C4-2B (cell line): ENCODE results near the gene NFIA.
A peak's percentile ranks its signal among the peaks of the same experiment; 100 is the strongest.

Experiments
- H3K27ac ChIP-seq: fragments of 450-650 bp; 2 replicates; pipeline ENCODE4 v1.5.1; 2017
- ZFX ChIP-seq: fragments of 450-650 bp; IDR thresholded peaks from 2 replicates; pipeline ENCODE4 v1.6.1; 2017
- TF ChIP-seq, protein P1 (sequence below): fragments of 450-650 bp; conservative IDR thresholded peaks from 2 replicates; pipeline ENCODE4 v1.5.1; 2017; ENCODE audit warnings: mild to moderate bottlenecking

NFIA gene

DNA sequence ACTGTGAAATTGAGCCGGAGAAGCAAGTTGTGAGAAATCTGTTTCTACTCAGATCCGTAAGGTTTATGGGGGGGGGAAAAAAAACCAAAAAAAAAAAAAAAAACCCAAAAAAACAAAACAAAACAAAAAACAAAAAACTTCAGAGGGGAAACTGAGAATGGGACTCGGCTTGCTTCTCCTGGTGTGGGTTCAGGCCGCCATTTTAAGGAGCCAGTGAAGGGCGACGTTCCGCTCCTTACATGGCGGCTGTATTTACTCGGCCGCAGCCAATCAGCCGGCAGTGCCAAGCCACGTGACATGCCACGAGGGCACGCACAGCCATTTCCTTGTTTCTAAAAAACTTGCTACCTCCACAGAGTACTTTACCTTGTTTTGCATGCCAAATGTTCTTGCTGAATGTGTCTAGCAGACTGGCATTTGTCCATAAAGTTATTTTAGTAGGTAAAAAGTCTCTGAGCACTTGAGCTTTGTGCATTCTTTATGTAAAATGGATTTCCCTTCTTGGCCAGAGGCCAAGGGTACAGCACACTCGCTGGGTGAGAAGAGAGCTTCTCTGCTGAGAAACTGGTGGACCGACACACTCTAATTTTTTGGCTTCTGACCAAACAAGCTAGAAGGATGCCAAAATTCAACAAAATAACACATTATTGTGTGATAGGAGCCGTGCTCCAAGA, 101.8 kb downstream of the NFIA start:
- peak overlapping the region; percentile 74 for H3K27ac ChIP-seq
- no peak for TF ChIP-seq ZFX
- TF ChIP-seq, protein P1, sequence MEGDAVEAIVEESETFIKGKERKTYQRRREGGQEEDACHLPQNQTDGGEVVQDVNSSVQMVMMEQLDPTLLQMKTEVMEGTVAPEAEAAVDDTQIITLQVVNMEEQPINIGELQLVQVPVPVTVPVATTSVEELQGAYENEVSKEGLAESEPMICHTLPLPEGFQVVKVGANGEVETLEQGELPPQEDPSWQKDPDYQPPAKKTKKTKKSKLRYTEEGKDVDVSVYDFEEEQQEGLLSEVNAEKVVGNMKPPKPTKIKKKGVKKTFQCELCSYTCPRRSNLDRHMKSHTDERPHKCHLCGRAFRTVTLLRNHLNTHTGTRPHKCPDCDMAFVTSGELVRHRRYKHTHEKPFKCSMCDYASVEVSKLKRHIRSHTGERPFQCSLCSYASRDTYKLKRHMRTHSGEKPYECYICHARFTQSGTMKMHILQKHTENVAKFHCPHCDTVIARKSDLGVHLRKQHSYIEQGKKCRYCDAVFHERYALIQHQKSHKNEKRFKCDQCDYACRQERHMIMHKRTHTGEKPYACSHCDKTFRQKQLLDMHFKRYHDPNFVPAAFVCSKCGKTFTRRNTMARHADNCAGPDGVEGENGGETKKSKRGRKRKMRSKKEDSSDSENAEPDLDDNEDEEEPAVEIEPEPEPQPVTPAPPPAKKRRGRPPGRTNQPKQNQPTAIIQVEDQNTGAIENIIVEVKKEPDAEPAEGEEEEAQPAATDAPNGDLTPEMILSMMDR = no peak

DNA sequence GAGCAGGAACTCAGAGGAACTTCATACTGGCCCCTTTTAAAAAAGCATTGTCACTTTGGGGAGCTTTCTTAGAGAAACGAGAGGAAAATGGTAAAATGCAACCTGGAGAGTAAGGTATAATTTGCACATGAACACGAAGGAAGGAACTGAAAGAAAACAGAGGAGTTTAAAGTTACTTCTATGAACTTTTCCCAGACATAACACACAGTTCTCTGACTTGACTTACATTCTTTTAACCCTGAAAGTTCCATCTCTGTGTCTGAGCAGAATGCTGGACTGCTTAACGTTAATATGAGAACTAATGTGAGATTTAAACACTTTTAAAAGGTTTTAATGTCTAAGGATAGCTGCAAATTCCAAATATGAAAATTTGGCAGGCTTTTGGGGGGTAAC, 102.3 kb downstream of the NFIA start:
- TF ChIP-seq, protein P1 = no peak
- TF ChIP-seq ZFX = no peak
- peak overlapping the region; percentile 74 for H3K27ac ChIP-seq

DNA sequence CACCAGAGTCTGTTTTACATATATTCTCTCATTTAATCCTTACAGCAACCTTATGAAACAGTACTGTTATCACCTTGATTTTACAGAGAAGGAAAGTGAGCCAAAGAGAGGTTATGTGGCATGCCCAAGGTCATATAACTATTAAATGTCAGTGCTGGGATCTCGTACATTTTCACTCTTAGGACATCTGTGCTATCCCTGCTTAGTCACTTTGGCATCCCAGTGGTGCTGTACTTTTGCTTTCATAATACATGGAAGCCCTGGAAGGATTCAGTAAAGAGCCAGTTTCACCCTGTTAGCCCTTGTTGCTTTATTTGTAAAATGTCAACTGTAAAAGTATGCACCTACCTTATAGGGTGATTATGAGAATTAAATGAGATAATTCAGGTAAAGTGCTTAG, 104.4 kb downstream of the NFIA start:
- H3K27ac ChIP-seq = no peak overlapping the region
- TF ChIP-seq, protein P1 = no peak
- TF ChIP-seq ZFX = no peak

DNA sequence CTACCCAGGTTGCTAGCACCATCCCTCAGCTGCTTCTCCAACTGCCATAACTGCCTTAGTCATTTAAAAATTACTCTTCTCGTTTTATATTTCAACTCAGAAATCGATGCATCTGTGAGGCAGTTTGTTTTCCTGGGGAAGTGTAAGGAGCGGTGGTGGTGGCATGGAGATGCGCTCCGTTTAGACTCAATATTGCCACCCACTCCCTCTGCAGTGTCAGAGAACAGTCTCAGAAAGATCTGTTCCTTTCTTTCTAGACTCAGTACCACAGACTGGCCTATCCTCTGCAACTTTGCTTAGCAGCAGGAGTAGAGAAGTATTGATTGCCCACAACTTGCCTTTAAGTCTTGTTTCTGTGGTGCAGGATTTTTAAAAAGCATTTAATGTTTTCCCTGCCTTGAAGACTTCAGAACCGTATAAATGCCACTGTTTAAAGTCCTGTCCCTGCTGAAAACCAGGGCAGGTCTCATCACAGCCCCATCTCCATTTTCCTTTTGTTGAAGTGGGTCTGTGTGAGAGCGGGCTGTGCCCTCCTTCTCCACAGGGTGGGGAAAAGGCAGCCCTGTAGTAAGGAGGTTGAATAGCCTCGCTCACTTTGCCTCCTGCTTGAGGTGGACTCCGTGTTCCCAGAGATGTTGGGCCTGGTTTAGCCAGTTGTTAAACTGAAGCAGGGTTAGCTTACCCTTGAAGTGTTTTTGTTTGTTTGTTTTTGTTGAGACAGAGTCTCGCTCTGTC, 105.2 kb downstream of the NFIA start:
- H3K27ac ChIP-seq = peak overlapping the region; percentile 17
- no peak for TF ChIP-seq ZFX
- TF ChIP-seq, protein P1 = no peak

DNA sequence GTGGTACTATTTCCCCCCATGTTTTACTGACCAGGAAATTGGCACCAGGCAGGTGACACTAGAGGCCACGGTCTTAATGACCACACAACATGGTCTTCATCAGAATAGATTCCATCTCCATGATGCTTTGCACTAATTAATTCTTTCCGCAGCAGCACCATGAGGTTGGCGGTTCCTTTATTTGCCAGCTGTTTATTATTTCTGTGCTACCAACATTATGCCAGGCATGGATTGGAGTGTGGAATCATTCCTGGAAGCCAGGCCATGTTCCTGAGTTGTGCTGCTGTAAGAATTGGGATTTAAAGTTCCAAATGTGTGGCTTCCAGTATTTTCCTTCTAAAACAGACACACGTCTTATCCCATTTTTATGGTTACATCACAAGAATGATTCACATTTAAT, 107.8 kb downstream of the NFIA start:
- H3K27ac ChIP-seq = no peak overlapping the region
- TF ChIP-seq, protein P1 = no peak
- no peak for TF ChIP-seq ZFX

DNA sequence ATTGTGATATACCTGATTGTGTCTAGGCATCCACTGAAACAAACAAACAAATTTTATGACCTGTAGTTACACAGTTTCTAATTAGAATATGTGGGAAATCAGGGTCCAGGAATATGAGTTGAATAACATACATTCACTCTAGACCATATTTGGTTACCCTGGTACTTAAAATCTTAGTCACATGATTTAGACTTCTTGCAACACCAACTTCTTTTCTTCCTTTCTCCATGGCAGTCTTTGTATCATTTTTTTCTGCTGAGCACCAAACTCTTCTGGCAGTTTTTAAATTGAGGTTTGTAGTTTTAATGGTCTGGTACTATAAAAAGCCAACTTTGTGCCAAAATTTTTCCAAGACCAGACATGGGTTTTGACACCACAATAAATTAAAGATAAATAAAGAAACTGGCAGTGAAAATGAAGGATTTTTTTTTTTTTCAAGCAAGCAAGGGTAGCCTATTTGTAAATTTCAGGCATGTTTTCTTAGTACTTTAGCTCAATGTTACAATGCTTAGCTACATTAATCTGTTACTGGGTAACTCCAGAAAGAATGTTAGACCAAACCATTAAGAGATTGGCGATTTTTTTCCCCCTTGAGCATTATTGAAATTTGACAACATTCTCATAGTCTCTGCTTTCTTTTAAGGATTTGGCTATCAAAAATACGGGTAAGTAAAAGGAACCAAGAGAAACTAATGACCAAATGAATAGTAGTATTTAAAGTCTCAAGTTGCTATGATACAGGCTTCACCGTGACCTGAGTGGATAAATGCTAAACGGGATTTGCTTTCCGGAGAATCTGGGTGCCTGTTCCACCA, 108.5 kb downstream of the NFIA start:
- TF ChIP-seq, protein P1 = no peak
- no peak for TF ChIP-seq ZFX
- H3K27ac ChIP-seq = no peak overlapping the region

DNA sequence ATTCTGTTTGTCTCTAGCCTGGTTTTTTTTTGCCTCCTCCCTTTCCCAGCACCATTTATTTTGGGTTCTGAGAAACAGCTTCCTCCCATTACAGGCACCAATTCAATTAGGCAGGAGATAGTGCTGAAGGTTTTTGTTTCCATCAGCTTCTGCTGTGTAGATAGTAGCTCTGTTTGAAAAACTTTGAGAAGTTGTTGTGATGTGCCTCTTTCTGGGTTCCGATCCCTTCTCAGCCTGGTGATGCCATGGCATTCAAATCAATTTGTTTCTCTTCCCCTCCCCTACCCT, 109.0 kb downstream of the NFIA start:
- TF ChIP-seq, protein P1 = no peak
- TF ChIP-seq ZFX = no peak
- H3K27ac ChIP-seq = no peak overlapping the region
